Skeletal muscle cell (primary cell): ENCODE measurements around the gene GDPD5.

ENCODE experiments used
- DNase-seq: peaks from one replicate; pipeline ENCODE4 v3.0.0-alpha.2; 2010; ENCODE audit warnings: low read depth
- H3K4me3 ChIP-seq: 2 replicates; pipeline ENCODE4 v1.5.1; 2011; ENCODE audit warnings: low read depth, mild to moderate bottlenecking, control low read depth, low read length, moderate library complexity

GDPD5 gene

DNA sequence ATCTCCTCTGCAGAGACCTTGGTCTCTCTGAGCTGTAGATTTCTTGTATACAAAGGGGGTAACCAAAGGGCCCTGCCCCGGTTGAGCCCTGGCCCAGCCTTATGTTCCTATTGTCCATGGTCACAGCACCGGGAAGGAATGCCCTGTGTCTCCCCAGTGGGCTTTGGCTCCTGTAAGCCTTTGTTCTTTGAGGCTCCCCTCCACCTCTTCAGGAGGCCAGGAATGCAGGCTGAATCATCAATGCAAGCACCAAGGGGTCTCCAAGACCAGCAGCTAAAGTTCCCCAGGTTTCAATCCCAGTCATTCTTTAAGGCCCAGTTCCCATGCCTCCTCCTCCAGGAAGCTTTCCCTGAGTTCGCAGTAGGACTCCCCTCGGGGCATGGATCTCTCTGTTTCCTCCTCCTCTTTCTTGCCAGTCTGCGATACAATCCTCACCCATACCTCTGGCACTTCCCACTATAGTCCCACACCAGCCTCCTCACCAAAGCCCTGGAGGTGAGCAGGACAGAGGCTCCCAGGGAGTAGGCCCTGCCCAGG, 63.6 kb downstream of the GDPD5 start:
- no peak overlapping the region for H3K4me3 ChIP-seq
- DNase-seq = no peak

GRCh38 chr11:75461151-75461550, 64.6 kb downstream of the GDPD5 start:
- DNase-seq = no peak

DNA sequence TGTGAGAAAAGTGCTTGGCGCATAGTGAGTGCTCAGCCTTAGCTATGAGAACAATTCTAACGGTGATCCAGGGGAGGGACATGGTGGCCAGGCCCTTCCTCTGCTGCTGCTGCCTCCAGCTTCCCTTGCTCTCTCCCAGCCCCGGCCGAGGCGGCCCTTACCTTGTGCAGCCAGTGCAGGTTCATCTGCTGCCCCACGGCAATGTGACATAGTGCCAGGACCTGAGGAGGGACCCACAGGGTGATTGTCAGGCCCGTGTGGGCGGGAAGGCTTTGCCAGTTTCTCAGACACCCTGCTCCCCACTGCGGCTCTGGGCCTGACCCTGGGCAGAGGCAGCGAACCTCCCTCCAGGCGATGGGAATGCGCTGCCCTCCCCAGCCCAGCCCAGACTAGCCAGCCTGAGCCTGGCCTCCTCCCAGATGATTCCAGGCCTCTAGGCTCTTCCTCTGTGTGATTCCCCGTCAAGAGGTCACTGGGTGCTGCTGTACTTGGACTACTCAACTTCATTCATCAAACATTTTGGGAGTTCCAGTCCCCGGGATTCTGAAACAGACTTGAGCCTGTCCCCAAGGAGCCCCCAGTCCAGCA, 69.1 kb downstream of the GDPD5 start:
- no peak for DNase-seq
- H3K4me3 ChIP-seq = no peak overlapping the region

More at GRCh38 chr11:75461151-75461550, 64.6 kb downstream of the GDPD5 start:
- no peak overlapping the region for H3K4me3 ChIP-seq

DNA sequence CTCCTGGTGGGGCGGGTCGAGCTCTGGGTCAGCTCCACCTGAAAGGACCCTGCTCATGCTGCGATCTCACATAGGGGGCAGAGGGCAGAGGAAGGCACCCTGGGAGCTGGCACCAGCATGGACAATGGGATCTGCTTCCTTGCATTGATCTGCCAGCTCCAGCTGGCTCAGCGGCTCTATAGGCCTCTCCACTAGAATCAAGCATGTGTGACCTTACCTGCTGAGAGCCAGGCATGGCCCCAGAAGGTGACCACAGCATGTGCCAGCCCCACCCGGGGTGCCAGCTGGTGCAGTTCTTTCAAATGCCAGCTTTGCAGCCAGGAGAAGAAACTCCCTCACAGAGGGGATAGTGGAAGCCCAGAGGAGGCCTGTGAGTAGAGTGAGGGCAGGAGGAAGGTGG, 70.8 kb downstream of the GDPD5 start:
- H3K4me3 ChIP-seq = no peak overlapping the region
- DNase-seq = no peak

GRCh38 chr11:75453916-75454655, 71.7 kb downstream of the GDPD5 start:
- H3K4me3 ChIP-seq = no peak overlapping the region
- no peak for DNase-seq

- no peak for DNase-seq
- H3K4me3 ChIP-seq = no peak overlapping the region
Measured at GRCh38 chr11:75450826-75451821, 74.6 kb downstream of the GDPD5 start.

DNA sequence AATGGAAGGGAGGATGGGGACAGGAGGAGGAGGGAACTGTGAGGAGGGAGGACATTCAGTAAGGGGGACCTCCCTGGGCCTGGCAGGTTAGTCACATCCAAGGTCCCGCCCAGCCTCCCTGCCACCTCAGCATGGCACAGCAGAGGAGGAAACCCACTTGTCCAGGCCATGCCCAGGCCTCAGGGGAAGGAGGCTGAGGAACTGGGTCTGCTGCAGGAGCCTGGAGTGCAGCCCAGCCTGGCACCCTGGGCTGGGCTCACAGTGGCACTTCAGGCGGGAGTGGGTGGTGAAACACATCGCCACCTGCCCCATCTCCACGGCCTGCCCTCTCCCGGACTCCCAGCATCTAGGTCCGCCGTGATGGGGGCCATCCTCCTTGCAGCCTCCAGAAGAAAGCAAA, 75.5 kb downstream of the GDPD5 start:
- no peak overlapping the region for H3K4me3 ChIP-seq
- DNase-seq = no peak

- no peak overlapping the region for H3K4me3 ChIP-seq
- DNase-seq = no peak
Measured at GRCh38 chr11:75449776-75450175, 76.0 kb downstream of the GDPD5 start.

GRCh38 chr11:75449271-75449670, 76.5 kb downstream of the GDPD5 start:
- no peak overlapping the region for H3K4me3 ChIP-seq
- DNase-seq = no peak

DNA sequence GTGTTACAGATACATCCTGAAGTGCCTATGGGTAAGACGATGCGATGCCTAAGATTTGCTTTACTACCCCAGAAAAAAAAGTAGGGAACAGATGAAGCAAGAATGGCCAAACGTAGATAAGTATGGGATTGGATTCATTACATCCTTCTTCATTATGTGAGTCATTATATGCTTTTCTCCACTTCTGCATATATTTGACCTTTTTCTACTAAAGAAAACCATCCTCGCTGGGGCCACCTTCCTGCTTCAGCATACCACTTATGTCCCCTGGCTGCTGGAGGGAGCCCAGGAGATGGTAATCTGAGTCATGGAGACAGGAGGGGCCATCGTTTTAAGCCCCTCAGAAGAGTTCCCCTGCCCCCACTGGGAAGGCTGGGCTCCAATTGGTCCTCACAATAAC, 78.3 kb downstream of the GDPD5 start:
- DNase-seq = no peak
- H3K4me3 ChIP-seq = no peak overlapping the region

DNA sequence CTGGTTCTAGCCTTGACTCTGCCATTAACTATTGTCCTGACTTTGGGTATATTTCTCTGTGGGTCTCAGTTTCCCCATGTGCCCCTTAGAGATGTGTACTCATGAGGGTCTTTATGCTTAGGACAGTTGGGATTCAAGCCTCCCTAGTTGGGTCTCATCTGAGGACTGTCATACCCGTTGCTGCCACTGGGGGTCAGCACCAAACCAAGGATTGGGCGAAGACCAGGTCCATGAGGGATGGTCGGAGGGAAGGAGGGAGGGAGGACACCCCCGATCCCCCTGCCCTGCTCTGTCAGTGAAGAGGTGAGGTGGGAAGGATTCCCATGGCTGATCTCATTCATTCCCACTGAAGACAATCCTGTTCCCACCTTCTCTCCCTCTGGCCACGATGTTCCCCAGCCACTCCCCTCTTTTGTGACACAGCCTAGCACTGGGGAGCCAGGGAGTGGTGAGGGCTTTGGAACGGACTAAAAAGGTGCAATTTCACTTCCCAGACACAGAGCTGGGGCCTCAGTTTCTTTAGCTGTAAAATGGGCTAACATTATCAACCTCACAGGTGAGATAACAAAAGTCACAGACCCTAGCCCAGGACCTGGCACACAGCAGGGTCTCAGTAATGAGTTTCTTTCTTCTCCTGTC, 80.3 kb downstream of the GDPD5 start:
- H3K4me3 ChIP-seq = no peak overlapping the region
- no peak for DNase-seq

DNA sequence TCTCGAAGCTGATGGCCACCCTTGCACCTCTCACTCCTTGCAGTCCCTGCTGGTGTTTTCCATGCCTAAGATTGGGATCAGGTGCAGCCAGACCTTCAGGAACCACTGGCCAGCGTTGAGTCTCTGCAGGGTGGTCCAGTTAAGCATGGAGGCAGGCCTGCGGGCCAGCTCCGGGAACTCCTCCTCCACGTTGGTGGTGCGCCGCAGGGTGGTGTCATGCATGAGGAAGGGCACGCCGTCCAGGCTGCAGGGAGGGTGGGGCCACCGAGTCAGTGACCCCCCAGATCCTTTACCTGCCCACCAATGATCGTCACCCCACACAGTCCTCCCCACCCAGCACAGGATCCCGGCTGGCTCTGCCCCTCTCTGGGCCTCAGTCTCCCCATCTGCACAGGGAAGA, 82.7 kb downstream of the GDPD5 start:
- no peak overlapping the region for H3K4me3 ChIP-seq
- DNase-seq = no peak

- no peak for DNase-seq
- no peak overlapping the region for H3K4me3 ChIP-seq
Measured at GRCh38 chr11:75442161-75442885, 83.4 kb downstream of the GDPD5 start.

DNA sequence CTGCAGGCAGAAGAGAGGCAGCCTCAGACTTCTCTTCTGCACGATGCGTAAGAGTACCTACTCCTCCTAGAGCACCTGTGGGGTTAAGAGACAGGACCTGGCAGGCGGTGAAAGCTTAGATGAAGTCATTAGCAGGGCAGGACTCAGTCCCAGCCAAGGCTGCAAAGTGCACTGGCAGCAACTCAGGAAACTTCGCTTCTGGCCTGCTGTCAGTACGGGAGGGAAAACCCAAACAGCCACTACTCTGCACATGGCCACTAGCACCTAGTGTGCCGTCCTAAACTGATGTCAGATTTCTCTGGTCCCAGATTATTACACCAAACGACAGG, 84.0 kb downstream of the GDPD5 start:
- no peak overlapping the region for H3K4me3 ChIP-seq
- no peak for DNase-seq

GRCh38 chr11:75440960-75441803, 84.6 kb downstream of the GDPD5 start:
- no peak overlapping the region for H3K4me3 ChIP-seq
- no peak for DNase-seq

GRCh38 chr11:75439495-75440120, 86.1 kb downstream of the GDPD5 start:
- no peak for DNase-seq
- no peak overlapping the region for H3K4me3 ChIP-seq

GRCh38 chr11:75439026-75439425, 86.7 kb downstream of the GDPD5 start:
- DNase-seq = no peak
- no peak overlapping the region for H3K4me3 ChIP-seq
